K562 (cell line): ENCODE measurements around the gene GALNT18. TPM values are rescaled to one million over a fixed set of nuclear protein-coding genes. Genes with fewer than 3 reads are reported as not detected.

Experiments used
- ATAC-seq: fragments of 200-7000 bp; cut with Tn5 transposase; 3 replicates; pipeline ENCODE4 v1.9.1; 2020; ENCODE audit warnings: moderate library complexity
- BruUV-seq: library from RNA; stranded (reverse); fragments of 400-500 nt; replicated peaks from 2 replicates; lab custom pipeline; 2021; lab: Mats Ljungman, UMichigan
- CTCF ChIA-PET: fragments of 300-600 bp; formaldehyde crosslinking; extraction: SDS; loops from one replicate; lab custom pipeline; 2021; ENCODE audit warnings: low intra/inter-chr PET ratio; lab: Yijun Ruan, JAX
- POLR2A ChIA-PET: fragments of 300-600, 350-650 bp; sonication (Branson Sonifier 250); formaldehyde crosslinking; extraction: SDS; loops from one replicate; lab custom pipeline; 2021; ENCODE audit warnings: antibody characterized with exemption, inconsistent platforms; lab: Yijun Ruan, JAX
- DNase-seq, 4 experiments: peaks; one replicate each; pipeline versions ENCODE4 v3.0.0 to v3.0.0-alpha.2; 2011 to 2018; ENCODE audit warnings: low spot score in 3 of 4, mixed read lengths in 3 of 4; ENCODE audit errors: extremely low read depth in 1 of 4
- FAIRE-seq: peaks from 2 replicates; lab custom pipeline; 2011; peaks lifted over from hg19 to GRCh38; lab: Jason Lieb, UNC
- H2AFZ ChIP-seq: 2 replicates; pipeline ENCODE4 v1.6.0; 2011; ENCODE audit warnings: low read depth, low read length, control low read depth, inconsistent platforms
- H3K27ac ChIP-seq: fragments of 200-600 bp; 3 replicates; pipeline ENCODE4 v1.8.0; 2011; ENCODE audit warnings: low read depth, mild to moderate bottlenecking, control low read depth, inconsistent platforms, low read length, moderate library complexity, mixed read lengths; ENCODE audit errors: extremely low read depth
- H3K27me3 ChIP-seq, 2 experiments: fragments of 300-600 bp in 1 of 2; 2 replicates in 1 of 2; 3 replicates in 1 of 2; pipeline versions ENCODE4 v1.6.0 to v1.8.0; 2011; ENCODE audit warnings: inconsistent platforms in 2 of 2, low read length in 2 of 2, mild to moderate bottlenecking in 1 of 2, mixed read lengths in 1 of 2, moderate library complexity in 1 of 2; ENCODE audit not compliant: control insufficient read depth in 2 of 2, insufficient read depth in 2 of 2
- H3K36me3 ChIP-seq: fragments of 300-600 bp; 3 replicates; pipeline ENCODE4 v1.8.0; 2011; ENCODE audit warnings: mild to moderate bottlenecking, low read length, inconsistent platforms; ENCODE audit not compliant: control insufficient read depth, insufficient read depth
- H3K4me1 ChIP-seq, 2 experiments: fragments of 200-600 bp in 1 of 2; replicated peaks in 1 of 2; 2 replicates in 1 of 2; 3 replicates in 1 of 2; pipeline versions ENCODE4 v1.5.1 to v1.8.0; 2011; ENCODE audit warnings: inconsistent platforms in 2 of 2, low read length in 2 of 2, mild to moderate bottlenecking in 1 of 2, mixed read lengths in 1 of 2, moderate library complexity in 1 of 2; ENCODE audit not compliant: control insufficient read depth in 2 of 2, insufficient read depth in 2 of 2
- H3K4me2 ChIP-seq: 2 replicates; pipeline ENCODE4 v1.6.1; 2011; ENCODE audit warnings: low read length, control low read depth, inconsistent platforms, mixed read lengths; ENCODE audit not compliant: insufficient read depth
- H3K4me3 ChIP-seq: fragments of 200-600 bp; sonication (generic), shearing (Covaris generic); 2 replicates; pipeline ENCODE4 v1.5.1; 2016; ENCODE audit warnings: control low read depth, inconsistent platforms
- H3K79me2 ChIP-seq: fragments of 200-600 bp; 3 replicates; pipeline ENCODE4 v1.8.0; 2011; ENCODE audit warnings: low read length, inconsistent platforms; ENCODE audit not compliant: control insufficient read depth, insufficient read depth
- H3K9ac ChIP-seq, 2 experiments: 2 replicates each; pipeline versions ENCODE4 v1.6.0 to v1.6.1; 2011; ENCODE audit warnings: low read depth in 2 of 2, low read length in 2 of 2, control low read depth in 1 of 2, inconsistent platforms in 1 of 2, mild to moderate bottlenecking in 1 of 2, mixed read lengths in 1 of 2; ENCODE audit not compliant: insufficient read depth in 1 of 2
- H3K9me1 ChIP-seq: one replicate; pipeline ENCODE4 v1.6.0; 2011; ENCODE audit warnings: inconsistent platforms, mild to moderate bottlenecking, low read length, moderate library complexity; ENCODE audit not compliant: control insufficient read depth, insufficient read depth
- H3K9me3 ChIP-seq: replicated peaks from 2 replicates; pipeline ENCODE4 v1.5.1; 2011; ENCODE audit warnings: low read depth, low read length, inconsistent platforms; ENCODE audit not compliant: control insufficient read depth, insufficient read depth
- H4K20me1 ChIP-seq: replicated peaks from 2 replicates; pipeline ENCODE4 v1.6.1; 2011; ENCODE audit warnings: low read length, inconsistent platforms, mixed read lengths; ENCODE audit not compliant: control insufficient read depth, insufficient read depth
- FOXK2 ChIP-seq, 2 experiments: fragments of 450-650 bp; IDR thresholded peaks in 1 of 2; conservative IDR thresholded peaks in 1 of 2; 2 replicates each; pipeline ENCODE4 v1.6.1; 2016; ENCODE audit warnings: low read depth in 2 of 2, mild to moderate bottlenecking in 1 of 2
- KDM5B ChIP-seq: fragments of 200-600 bp; sonication (generic); IDR thresholded peaks from 2 replicates; pipeline ENCODE4 v1.6.1; 2012; ENCODE audit warnings: low read depth, mild to moderate bottlenecking, moderate library complexity, low read length, control low read depth, inconsistent platforms; ENCODE audit not compliant: insufficient replicate concordance
- MAFF ChIP-seq: IDR thresholded peaks from 2 replicates; pipeline ENCODE4 v1.6.1; 2012; ENCODE audit warnings: low read length, improper control_type of control experiment
- PRPF4 ChIP-seq: fragments of 200-400 bp; formaldehyde crosslinking; IDR thresholded peaks from one replicate; pipeline ENCODE4 v1.6.1; 2017; ENCODE audit warnings: low read length, low read depth, mild to moderate bottlenecking; ENCODE audit not compliant: insufficient read depth, poor library complexity, severe bottlenecking
- RBM34 ChIP-seq: fragments of 200-400 bp; formaldehyde crosslinking; IDR thresholded peaks from 2 replicates; pipeline ENCODE4 v1.6.1; 2018; ENCODE audit warnings: low read length, borderline replicate concordance; ENCODE audit not compliant: insufficient read depth
- SETDB1 ChIP-seq: IDR thresholded peaks from one replicate; pipeline ENCODE4 v1.6.1; 2012; ENCODE audit warnings: low read length, control low read depth, inconsistent platforms
- ZNF586 ChIP-seq: fragments of 450-650 bp; formaldehyde crosslinking; conservative IDR thresholded peaks from 2 replicates; pipeline ENCODE4 v1.4.0; 2020; ENCODE audit warnings: mild to moderate bottlenecking, moderate library complexity
- WGBS: fragments of 100-300 bp; shearing (Covaris generic); methylation state at CpG from one replicate; pipeline ENCODE4 v1.1.6; 2016; ENCODE audit warnings: low coverage, mixed read lengths; ENCODE audit not compliant: insufficient coverage; ENCODE audit errors: missing lambda C conversion rate; 5-methylcytosine and 5-hydroxymethylcytosine counted together
- in situ Hi-C: fragments of 300-500 bp; cut with MboI; formaldehyde crosslinking; loops from 4 replicates; pipeline ENCODE4 v1.15.0; 2018; ENCODE audit warnings: inconsistent platforms, mixed read lengths
- intact Hi-C: fragments of 100-400 bp; cut with micrococcal nuclease; formaldehyde crosslinking; loops from 2 replicates; pipeline ENCODE4 v1.14.2; 2022
- polyA plus RNA-seq, 8 experiments: library from polyadenylated mRNA; depleted of rRNA in 4 of 8; stranded (reverse) in 5 of 8; unstranded in 3 of 8; fragments of >200 nt; fragmentation: Nextera tagmentation in 2 of 8; fragmentation: Illumina TruSeq in 1 of 8; extraction: Ambion mirVana in 2 of 8; extraction: Trizol in 1 of 8; gene quantifications; 2 replicates each; pipeline versions ENCODE4 v1.2.1 to v1.2.3, GENCODE V29; 2011 to 2014; ENCODE audit warnings: inconsistent platforms in 1 of 8, missing spikeins in 1 of 8
- total RNA-seq, 7 experiments: library from RNA; depleted of rRNA in 6 of 7; stranded (reverse); fragments of >200 nt in 6 of 7; fragmentation: Illumina TruSeq in 2 of 7; extraction: Trizol in 2 of 7; gene quantifications; 2 replicates each; pipeline versions ENCODE4 v1.2.1 to v1.2.3, GENCODE V29; 2011 to 2021; ENCODE audit warnings: low replicate concordance in 1 of 7
- TF ChIP-seq, protein P1 (sequence below), 2 experiments: fragments of 450-650 bp in 1 of 2; sonication (generic) in 1 of 2; formaldehyde crosslinking in 1 of 2; IDR thresholded peaks in 1 of 2; conservative IDR thresholded peaks in 1 of 2; 2 replicates each; pipeline versions ENCODE4 v1.6.1 to v1.8.1; 2016 to 2023; ENCODE audit warnings: mild to moderate bottlenecking in 2 of 2, moderate library complexity in 2 of 2, inconsistent platforms in 1 of 2, missing genetic modification reagents in 1 of 2

The GALNT18 gene
- total and polyA plus RNA-seq, 9 of the 15 experiments (the other 6 are each of a cell fraction or from before 2014, with no cell fraction given), result not detected

DNA sequence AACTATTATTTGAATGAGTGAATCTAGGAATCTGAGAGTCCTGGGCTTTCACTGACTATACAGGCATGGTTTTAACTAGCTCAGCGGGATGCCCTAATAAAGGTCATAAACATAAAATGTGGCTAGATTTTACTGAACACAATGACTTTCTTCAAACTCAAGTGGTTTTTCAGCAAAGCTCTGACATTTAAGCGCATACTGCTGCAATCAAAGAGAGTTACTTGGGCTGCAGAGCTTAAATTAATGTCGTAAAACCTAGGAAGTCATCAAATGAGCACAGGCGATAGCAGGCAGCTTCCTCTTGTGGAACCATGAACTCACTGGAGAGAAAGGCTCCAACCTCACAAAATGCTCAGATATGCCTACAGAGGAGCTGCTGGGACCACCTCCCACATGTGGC lies 275.5 kb downstream of the GALNT18 start:
- Histone ChIP-seq H3K79me2 (no peaks in the 10 kb centered on the region), H3K9ac (no peak overlapping the region), H3K4me2 (no peak overlapping the region), H3K4me3 (no peak overlapping the region), H3K9me3 (no peaks in the 10 kb centered on the region), H3K27ac (no peak overlapping the region), H3K4me1 (no peaks in the 10 kb centered on the region), H3K27me3 (peaks cover 0 to 21% of the 10 kb centered on the region in 2 experiments; a peak in 2 of 5 replicates), H3K9me1 (no peaks in the 10 kb centered on the region), H2AFZ (no peak overlapping the region), H3K36me3 (no peaks in the 10 kb centered on the region), H4K20me1 (no peaks in the 10 kb centered on the region)
- ATAC-seq, result no peak
- intact Hi-C loops (no loop called here), in situ Hi-C loops (no loop called here)
- TF ChIP-seq ZNF586 (no peak), PRPF4 (no peak)
- TF ChIP-seq, protein P1, sequence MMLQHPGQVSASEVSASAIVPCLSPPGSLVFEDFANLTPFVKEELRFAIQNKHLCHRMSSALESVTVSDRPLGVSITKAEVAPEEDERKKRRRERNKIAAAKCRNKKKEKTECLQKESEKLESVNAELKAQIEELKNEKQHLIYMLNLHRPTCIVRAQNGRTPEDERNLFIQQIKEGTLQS (IDR thresholded peaks at IDR 0.05), result no peak
- TF ChIP-seq, protein P1 (CRISPR knock-in tag; conservative IDR thresholded peaks at IDR 0.05), result no peak
- no TSS peak for BruUV-seq
- FAIRE-seq, result no peak
- ChIA-PET POLR2A (no interaction called here), CTCF (no interaction called here)
- 0% methylated on average over 4 of the region's 4 CpGs for WGBS
- no peak for DNase-seq

DNA sequence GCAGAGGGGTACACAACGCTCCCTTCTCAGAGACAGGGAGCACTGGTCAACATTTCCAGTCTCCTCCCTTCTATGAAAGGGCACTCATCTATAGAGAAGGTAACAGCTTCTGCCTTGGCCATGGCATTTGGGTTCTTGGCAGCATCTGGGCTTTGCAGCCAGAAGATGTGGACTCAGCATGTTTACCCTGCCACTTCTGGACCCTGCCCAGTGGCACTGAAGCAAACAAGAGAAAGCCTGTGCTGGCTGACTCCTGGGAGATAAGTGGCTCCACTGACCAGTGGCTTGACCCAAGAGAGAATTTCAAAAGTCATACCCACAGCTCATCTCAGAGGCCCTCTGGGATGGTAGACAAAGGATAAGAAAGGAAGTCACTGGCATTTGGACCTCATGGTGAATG lies 276.7 kb downstream of the GALNT18 start:
- WGBS, result 0% methylated on average over 1 of the region's 1 CpG
- ChIA-PET CTCF (no interaction called here), POLR2A (interaction anchor here (0.6 kb wide), 1 partner anchor 8 kb away, joined by 4 read pairs; the partner anchor contains the start of gene CSNK2A3)
- no TSS peak for BruUV-seq
- no peaks in the 10 kb centered on the region for H3K36me3 ChIP-seq
- peaks cover 0 to 11% of the 10 kb centered on the region in 2 experiments; a peak in 1 of 5 replicates for H3K27me3 ChIP-seq
- ATAC-seq (no peak), DNase-seq (no peak), FAIRE-seq (no peak)
- TF ChIP-seq SETDB1 (no peak), KDM5B (no peak), FOXK2 (conservative IDR thresholded peaks at IDR 0.05 in 1 of 2, IDR thresholded peaks at IDR 0.05 in 1 of 2; ENCODE audit: low read depth in 2 of 2) (no peak), RBM34 (no peak), MAFF (no peak)
- intact Hi-C loops, result no loop called here
- H3K79me2 ChIP-seq, result no peaks in the 10 kb centered on the region
- H3K9me1 ChIP-seq, result no peaks in the 10 kb centered on the region
- H3K4me2 ChIP-seq, result no peak overlapping the region
- H3K4me1 ChIP-seq, result no peaks in the 10 kb centered on the region
- in situ Hi-C loops, result no loop called here
- no peak overlapping the region for H3K27ac ChIP-seq
- no peaks in the 10 kb centered on the region for H3K9me3 ChIP-seq
- H2AFZ ChIP-seq, result no peak overlapping the region
- H4K20me1 ChIP-seq, result no peaks in the 10 kb centered on the region
- no peak overlapping the region for H3K4me3 ChIP-seq
- H3K9ac ChIP-seq, result no peak overlapping the region
